AG08396 (cell line): ENCODE data around the gene RBM38.
"Not testable (repeated sequence)": the region's sequence is repeated elsewhere in the genome, so short reads cannot be mapped to it uniquely, and the experiment has no call there.

Experiments
- DNase-seq: peaks from one replicate; pipeline ENCODE4 v3.0.0; 2012; ENCODE audit warnings: low spot score, mixed read lengths

Gene RBM38

DNA sequence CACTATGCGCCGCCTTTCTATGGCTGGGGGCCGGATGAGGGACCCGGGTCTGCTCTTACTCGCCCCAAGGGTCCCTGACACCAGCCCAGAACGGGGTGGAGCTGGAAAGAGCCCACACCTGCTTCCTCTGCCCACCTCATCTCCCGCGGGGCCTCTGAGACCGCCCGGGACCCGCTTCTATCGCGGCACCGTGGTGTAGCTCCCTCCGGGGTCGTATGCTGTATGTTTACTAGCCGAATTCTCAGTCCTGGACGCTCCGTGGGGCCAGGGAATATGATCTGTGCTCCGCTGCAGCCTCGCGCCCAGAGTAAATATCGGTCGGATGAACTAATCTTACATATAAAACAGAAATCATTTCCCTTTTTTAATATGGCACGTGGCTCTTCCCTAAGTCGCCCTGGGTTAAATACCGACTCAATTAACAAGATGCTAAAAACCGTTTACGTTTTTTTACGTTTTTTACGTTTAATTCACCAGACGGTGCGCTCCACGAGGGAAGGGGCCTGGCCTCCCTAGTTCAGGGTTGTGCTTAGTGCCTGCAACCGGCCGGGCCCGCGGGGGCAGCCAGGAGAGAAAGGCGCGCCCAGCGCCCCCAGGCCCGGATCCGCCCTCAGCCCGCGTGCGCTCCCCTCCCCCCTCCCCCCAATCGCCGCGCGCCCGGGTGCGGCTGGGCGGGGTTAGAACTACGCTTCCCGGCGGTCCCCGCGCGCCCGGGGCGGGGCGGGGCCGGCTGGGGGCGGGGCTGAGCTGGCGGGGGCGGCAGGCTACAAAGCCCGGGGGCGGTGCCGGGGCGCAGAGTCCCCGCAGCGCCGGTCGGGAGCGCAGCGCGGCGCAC lies at the start of gene RBM38:
TSS of gene RBM38 (plus strand) at position 793 of the 835 bp plus-strand sequence. CDS start 186 bp downstream, outside the sequence.
- peak; percentile 97 for DNase-seq

DNA sequence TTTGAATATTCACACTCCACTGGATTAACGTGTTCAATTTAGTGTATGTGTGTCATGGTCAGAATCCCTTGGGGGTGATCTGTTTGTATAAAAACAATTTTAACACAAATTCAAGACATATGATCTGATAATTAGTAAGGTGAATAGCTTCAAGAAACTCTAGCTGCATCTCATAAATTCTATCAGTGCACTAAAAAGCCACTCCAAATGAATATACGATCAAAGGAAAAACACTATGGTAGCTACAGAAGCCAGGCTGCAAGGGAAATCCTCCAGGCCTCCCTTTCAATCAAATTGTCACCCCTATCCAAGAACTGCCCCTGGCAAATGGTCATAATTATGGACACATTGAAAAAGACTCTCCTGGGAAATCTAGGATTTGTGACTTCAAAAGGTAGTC lies 49.5 kb upstream of the RBM38 start:
- no peak for DNase-seq

GRCh38 chr20:57342829-57343228 lies 48.4 kb upstream of the RBM38 start:
- DNase-seq, result no peak

DNA sequence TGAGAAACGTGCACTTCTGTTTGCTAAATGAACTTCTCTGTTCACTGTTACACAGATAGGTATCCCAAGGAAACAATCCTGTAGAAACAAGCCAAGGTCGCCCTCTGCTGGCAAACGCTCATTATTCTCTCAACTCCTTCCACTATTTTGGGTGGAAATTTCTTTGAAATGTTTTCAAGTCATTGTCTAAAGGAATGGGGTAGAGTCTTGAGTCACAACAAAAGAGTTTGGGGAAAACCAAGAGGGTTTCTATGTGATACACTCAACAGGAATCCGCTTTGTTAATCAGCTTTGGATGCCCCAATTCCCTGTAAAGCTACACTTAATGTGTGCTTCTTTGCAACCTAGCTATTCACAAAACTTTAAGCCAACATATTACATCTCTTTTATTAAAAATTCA lies 44.7 kb upstream of the RBM38 start:
- DNase-seq, result peak; percentile 35

GRCh38 chr20:57347393-57347792 lies 43.8 kb upstream of the RBM38 start:
- DNase-seq, result no peak

DNA sequence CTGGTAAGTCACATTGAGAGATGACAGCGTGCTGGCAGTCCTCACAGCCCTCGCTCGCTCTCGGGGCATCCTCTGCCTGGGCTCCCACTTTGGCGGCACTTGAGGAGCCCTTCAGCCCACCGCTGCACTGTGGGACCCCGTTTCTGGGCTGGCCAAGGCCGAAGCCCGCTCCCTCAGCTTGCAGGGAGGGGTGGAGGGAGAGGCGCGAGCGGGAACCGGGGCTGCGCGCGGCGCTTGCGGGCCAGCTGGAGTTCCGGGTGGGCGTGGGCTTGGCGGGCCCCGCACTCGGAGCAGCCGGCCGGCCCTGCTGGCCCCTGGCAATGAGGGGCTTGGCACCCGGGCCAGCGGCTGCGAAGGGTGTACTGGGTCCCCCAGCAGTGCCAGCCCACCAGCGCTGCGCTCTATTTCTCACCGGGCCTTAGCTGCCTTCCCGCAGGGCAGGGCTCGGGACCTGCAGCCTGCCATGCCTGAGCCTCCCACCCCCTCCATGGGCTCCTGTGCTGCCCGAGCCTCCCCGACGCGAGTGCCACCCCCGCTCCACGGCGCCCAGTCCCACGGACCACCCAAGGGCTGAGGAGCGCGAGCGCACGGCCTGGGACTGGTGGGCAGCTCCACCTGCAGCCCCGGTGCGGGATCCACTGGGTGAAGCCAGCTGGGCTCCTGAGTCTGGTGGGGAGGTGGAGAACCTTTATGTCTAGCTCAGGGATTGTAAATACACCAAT lies 42.8 kb upstream of the RBM38 start:
- not testable (repeated sequence) for DNase-seq

GRCh38 chr20:57348922-57349574 lies 42.1 kb upstream of the RBM38 start:
- not testable (repeated sequence) for DNase-seq

GRCh38 chr20:57350081-57350710 lies 41.0 kb upstream of the RBM38 start:
- no peak for DNase-seq

GRCh38 chr20:57350726-57351041 lies 40.5 kb upstream of the RBM38 start:
- DNase-seq, result not testable (repeated sequence)

DNA sequence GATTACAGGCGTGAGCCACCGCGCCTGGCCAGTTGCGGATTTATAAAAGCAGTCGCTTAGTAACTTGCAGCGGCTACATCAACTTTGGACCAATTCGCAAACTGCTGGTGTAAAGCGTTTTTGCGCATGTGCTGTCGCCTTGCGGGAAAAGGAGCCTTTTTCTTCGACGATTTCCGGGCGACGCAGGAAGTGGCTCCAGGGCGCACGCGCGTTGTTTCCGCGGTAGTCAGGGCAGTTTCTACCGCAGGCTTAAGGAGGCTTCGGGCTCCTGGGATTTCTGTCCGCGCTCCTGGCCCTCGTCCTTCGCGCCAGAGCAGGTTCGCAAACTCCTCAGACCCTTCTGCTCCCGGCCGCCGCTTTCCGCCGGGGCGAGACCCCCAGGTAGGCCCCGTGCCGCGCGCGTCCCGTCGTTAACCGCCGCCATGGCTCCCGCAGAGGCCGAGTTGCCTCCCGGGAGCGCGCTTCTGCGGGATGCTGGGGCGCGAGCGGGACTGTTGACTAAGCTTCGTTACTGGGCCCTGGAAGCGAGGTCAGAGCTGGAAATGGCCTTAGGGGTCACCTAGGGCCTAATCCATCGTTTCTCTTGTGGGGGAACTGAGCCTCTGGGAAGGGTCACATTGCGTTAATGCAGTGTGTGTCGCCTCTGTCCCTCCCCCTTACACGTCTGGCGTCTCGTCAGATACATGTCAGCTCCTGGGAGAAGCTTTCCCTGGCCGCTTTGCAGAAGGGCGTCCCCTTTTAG lies 40.0 kb upstream of the RBM38 start, which contains the start of gene RAE1:
TSS of gene RAE1 (plus strand) at position 214 of the 742 bp plus-strand sequence. CDS start 2,784 bp downstream, outside the sequence.
- DNase-seq, result peak; percentile 94

GRCh38 chr20:57352305-57352704 lies 38.9 kb upstream of the RBM38 start:
- no peak for DNase-seq

GRCh38 chr20:57353351-57353750 lies 37.8 kb upstream of the RBM38 start:
- no peak for DNase-seq

DNA sequence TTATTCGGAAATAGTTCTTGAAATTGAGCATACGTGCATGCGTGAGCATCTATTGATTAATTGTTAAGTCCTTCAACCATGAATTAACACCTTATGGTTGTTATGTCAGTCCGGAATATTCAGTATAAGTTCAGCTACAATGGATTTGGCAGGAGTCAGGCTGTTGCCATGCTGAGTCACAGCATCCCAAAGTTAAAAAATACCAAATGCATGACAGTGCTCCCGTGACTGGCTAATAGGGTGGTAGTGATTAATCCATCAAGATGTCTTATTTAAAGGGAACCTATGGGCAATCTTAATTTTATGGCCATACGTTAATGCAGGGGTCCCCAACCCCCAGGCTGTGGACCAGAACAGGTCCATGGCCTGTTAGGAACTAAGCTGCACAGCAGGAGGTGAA lies 29.7 kb upstream of the RBM38 start:
- DNase-seq, result peak; percentile 83

DNA sequence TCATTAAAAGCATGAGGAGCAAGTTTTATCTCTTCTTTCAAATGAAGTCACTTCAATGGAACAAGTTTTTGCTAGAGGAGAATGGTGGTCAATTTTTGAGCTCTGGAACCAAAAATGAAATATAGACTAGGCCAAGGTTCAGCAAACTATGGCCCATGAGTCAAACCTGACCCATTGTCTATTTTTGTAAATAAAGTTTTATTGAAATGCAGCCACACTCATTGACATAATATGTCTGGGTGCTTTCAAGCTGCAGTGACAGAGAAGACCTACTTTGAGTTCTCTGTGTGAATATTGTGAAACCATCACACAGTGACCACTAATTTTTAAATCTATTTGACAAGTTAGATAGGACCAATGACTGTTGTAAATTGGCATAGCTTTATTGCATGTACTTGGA lies 26.7 kb upstream of the RBM38 start:
- no peak for DNase-seq

- no peak for DNase-seq
Observed at GRCh38 chr20:57369596-57369995, 21.6 kb upstream of the RBM38 start.

DNA sequence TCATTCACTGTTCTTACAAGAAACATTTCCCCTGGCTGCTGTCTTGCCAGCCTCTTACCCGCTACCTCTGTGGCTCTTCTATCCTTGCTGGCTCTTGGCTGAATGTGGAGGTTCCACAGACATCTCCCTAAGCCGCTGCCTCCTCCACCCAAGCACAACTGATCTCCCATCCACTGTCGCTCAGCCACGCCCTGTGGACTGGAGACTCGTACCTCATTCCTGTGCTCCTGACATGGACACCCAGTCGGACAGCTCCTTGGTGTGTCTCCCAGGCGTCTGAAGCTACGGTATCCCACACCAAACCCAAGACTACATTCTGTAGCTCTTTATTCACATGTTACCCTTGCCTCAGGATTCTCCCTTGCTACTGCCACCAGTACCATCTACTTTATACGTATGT lies 20.9 kb upstream of the RBM38 start:
- DNase-seq, result no peak

- no peak for DNase-seq
Observed at GRCh38 chr20:57371363-57371762, 19.8 kb upstream of the RBM38 start.

DNA sequence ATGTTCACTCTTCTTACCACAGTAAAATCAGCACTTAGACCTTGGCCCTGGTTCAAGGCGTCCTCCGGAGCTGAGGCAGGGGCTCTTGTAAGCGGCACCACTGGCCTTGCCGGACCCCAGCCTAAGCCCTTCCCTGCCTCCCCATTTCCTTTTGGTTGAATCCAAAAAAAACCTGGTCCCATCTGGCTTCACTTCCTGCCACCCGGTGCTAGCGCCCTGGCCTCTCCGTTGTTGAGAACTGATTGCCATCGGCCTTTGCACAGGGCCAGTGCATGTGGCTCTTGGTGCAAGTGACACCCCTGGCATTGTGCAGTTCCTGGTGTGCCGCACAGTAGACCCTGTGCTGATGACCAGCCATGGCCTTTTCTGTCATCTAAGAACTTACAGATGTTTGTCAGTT lies 19.0 kb upstream of the RBM38 start:
- no peak for DNase-seq

DNA sequence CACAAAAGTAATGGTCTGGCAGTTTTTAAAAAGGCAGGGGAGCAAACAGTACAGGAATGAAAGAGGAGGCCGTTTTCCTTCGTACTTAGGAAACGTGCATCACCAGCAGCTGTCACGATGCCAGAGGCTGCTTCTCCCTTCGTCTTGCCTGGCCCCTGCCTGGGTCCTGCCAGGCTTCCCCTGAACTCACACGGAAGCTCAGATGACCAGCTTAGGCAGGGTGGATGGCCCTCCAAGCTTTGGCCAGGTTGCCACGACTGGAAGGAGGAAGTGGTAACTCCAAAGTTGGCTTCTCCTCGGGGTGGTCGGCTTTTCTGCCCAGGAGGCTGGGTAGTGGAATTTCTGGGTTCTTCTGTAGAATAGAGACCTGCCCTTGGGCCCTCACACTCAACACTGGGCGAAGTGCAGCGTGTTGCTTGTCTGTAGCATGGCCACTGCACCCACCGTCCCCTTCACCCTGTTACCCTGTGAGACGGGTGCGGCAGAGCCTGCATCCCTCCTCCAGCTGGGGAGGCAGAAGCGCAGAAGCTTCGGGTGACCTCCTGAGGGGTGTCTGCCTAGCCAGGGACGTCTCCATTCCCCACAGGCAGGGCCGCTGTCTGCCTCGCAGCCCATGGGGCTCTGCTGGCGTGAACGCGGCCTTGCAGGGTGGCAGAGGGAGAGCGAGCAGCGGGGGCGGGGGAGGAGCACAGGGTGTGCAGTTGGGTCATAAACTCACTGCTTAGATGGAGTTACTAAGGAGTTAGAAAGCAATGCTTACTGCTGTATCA lies 18.4 kb upstream of the RBM38 start:
- no peak for DNase-seq

- DNase-seq, result no peak
Observed at GRCh38 chr20:57374343-57374930, 16.8 kb upstream of the RBM38 start.
